Measurements from ENCODE around the gene ZBTB1.
"Not testable (repeated sequence)": the region's sequence is repeated elsewhere in the genome, so short reads cannot be mapped to it uniquely, and the experiment has no call there.

Gene ZBTB1

DNA sequence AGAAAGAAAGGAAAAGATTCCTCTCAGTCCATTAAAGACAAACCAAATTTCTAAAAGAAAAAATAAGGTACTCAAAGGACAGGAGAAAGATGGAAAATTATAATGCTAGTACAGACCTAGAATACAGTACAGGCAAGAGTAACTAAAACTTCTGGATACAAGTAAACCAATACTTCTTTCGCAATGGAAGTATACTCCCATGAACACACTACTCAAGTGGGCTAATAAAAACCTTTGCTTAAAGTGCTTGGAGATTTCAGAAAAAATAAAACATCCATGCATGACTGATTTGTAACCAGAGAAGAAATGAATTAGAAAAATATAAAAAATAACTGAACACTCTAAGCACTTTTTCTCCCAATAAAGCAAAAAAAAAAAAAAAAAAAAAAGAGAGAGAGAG is 4.5 kb upstream of the ZBTB1 start:
- no peak for DNase-seq (ENCODE audit: low read depth)

DNA sequence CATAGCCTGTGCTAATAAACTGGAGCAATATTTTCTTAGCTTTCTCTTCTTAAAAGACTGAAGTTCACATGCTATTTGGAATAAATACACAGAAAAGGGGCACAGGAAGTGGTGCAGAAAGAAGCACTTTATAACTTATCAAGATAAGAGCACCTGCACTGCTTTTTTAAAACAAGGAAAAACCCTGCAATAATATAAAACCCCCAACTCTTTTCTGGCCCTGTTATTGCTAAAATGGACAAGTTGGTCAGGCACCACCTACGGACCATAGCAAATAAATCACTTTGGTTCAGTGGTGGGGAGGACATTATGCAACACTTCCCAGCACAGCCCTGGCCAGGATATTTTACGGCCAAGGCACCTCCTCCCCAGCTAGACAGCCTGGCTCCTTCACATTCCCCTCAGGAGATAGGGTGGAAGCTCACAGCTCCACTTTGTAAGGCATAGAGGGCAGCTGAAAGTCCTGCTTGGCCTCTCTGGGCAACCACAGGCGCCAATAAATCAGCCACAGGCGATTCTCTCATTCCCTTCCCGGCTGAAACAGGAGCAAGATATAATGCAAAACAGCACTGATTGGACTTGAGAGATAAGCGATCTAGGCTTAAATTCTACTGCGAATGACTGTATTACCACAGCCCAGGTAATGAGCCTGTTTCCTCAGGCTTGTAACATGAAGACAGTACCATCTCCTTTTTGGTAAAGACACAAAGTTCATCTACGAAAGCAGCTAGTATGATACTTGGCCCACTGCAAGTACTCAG is 3.0 kb upstream of the ZBTB1 start:
- DNase-seq (ENCODE audit: low read depth): peak; percentile 75

DNA sequence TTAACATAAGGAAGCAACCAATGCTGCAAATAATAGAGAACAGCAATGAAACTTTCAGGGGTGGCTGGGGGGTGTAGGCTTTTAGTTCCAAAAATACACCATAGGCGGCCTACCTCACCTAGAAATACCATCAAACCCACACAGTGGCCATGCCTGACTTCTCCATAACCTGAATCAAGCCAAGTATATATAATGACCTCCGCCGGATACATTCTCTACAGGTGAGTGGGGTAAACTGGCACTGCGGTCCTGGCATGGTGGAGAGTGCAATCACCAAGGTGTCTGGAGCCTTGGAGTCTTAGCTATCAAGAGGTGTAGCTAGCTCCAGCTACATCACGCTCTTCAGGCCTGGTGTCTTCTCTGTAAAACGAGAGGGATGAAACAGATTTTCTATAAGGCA is 2.1 kb upstream of the ZBTB1 start:
- no peak for DNase-seq (ENCODE audit: low read depth)

DNA sequence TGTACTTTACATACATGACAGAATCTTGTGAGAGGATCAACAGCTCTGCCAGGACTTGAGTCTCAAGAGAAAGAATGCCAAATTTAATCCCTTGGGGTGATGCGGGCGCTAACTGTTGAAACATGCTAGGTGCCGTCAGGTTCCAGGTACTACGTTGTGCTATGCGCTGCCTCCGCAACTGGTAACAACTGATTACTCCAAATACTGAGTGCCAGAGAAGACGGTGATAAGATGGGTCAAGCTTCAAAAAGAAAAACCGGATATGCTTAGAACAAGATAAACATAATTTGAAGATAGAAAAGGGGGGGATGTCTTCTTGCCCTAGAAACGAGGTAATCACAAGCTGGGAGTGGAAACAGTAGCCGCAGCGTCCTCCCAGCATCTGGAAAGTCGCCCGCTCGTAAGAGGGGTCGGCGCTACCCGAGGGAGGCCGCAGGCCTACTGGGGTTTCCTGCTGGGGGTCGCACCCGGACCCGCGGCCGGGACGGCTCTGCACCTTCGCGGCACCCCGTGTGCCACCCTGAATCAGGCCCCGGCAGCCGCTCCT is 1.6 kb upstream of the ZBTB1 start:
- peak; percentile 38 for DNase-seq (ENCODE audit: low read depth)

DNA sequence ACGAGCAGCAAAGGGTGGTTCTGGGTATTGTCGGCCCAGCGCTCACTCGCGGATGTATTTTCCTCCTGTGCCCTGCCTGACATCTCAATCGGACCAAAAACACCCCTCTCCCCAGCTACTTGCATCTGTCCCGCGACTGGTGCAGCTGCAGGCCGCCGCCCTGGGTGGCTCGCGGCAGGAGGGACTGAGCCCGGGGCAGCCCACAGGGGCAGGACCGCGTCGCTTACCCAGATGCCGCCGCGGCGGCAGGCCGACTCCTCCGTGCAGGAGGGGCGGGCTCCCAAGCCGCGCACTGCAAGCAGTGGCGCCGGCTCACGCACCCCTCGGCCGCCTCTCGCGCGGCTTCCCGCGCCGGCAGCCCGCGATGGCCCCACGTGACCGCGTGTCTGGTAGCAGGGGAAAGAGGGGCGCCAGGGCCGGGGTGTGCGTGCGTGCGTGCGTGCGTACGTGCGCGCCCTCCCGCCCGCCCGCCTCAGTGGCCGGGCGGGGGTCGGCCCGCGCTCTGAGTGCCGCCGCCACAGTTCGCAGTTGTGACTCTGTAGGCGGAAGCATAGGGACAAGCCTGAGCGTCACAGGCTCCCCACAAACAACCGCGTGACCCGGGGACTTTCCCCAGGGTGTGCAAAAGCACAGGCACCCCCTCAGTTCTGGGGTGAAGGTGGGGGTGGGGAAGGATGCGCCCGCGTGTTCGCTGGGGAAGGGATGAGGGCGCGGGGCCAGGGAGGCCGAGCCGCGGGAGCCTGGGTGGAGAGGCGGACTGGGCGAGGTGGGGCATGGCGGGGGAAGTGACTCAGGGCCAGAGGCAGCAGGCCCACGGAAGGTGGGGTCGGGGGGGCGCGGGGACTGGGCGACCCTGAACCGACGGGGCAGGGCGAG is 898 bp upstream of the ZBTB1 start, which contains the start of gene ZBTB25:
ZBTB25 (minus strand) TSS at position 405 of the 876 bp plus-strand sequence. CDS start 13,305 bp downstream, outside the sequence.
- DNase-seq (ENCODE audit: low read depth): peak; percentile 94

DNA sequence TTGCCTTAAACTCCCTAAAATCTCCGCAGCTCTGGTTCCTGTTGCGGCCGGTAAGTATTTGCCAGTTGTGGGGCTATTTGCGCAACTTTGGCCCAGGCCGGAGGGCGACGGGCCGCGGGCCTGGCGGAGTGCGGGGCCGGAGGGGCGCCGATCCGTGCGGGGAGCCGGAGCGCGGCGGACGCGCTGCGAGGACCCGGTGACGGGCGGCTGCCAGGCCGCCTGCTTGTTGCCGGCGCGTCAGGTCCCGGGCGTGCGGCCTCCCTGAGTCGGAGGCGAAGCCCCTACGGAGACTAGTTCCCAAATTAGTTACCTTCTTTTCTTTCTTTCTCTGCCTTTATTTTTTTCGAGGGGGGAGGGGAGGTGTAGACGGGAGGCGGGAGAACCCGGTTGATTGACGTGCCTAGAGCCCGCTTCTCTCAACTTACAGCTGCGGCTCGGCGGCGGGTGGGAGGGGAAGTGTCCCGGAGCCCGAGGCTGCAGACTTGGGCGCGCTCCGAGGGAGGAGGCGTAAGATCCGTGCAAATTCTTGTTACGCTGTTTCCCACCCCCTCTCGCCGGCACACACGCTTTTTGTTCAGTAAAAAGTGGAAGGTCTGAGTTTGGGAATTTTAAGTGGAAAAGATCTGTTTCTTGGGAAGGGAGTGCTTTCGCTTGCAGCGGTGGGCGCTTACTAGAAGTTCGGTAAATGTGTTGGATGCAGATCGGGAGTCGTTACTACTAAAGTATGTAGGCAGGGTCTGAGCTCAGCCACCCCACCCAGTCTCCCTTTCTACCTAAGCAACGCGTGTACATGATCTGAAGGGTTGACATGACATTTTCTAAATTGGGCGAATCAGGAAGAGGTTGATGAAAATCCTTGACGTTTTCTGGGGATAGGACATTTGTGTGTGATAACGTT is 576 bp downstream of the ZBTB1 start:
- DNase-seq (ENCODE audit: low read depth): peak; percentile 92

DNA sequence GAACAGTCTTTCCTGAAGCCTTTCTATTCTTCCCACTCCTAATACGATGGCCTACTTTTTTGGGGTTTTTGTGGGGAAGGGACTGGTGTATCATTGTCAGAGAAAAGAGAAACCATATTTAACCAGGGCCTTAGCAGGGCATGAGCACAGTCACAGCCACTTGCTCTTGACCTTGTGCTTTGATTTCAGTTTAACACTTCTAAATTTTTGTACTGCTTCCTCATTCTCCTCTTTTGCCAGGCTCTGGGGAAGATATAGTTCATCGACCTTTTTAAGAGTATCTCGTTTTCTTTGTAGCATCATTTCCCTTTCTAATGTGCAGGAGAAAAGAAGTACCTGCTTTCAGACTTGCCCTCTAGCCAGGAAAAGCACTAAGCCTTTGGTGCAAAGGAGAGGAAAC is 2.2 kb downstream of the ZBTB1 start:
- DNase-seq (ENCODE audit: low read depth): peak; percentile 6

DNA sequence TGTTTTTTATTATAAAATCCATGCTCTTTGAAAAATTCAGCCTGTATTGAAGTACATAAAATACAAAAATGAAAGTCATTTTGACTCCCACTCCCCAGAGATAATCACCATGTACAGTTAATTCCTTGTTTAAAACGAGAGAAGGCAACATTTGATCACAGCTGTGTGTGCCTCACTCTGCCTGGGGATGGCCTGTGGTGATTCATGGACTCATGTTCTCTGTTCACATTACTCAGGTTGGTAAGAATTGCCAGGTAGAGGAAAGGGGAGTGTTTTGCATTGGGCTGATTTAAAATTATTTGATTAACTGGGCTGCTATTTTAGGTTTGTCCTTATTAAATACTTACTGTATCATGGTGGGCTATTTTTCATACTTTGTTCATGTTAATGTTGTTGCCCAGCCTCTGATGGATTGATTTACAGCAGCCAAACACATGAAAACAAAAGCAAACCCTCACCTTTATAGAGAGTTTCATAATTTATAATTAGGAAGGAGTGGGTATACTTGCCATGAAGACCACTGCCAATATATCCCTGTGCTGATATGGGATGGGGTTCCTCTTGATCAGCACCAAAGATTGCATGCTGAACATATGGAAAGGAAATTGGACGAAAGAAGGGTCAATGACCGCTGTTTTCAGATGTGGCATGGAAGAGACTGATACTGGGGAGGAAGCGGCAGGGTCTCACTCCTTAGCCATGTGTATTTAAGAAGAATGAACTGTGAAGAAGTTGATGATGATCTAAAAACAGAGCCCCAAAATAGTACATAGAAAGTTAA is 3.0 kb downstream of the ZBTB1 start:
- peak; percentile 55 for DNase-seq (ENCODE audit: low read depth)

DNA sequence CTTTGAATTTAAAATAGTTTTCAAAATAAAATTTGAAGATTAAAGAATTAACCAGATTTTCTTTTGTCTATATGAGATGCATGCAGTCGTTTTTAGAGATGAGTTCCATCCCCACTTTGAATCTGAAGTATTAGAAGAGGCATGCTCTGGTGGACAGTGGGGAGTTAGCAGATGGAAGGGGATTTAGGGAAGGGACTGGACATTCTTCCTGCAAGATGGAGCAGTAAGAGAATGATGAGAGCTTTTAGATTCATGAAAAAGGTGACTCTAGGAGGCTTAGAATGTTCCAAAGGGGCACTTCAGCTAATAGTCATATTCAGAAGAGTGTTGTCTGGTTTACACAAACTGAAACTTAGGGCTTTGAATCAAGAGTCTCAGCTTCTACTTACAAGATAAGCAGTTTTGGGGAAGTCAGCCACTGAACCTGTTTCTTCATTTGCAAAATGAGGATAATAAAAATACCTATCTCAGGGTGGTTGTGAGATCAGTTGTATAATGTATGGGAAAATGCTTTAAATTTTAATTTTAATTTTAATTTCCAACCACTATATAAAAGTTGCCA is 3.7 kb downstream of the ZBTB1 start:
- DNase-seq (ENCODE audit: low read depth): no peak

DNA sequence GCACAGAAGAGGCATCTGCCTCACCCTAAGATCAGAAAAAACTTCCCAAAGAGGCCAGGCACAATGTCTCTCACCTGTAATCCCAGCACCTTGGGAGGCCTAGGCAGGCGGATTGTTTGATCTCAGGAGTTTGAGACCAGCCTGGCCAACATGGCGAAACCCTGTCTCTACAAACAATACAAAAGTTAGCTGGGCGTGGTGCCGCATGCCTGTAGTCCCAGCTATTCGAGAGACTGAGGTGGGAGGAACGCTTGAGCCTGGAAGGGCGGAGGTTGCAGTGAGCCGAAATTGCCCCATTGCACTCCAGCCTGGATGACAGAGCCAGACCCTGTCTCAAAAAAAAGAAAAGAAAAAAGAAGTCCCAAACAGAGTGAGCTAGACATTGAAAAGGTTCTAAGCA is 4.5 kb downstream of the ZBTB1 start:
- no peak for DNase-seq (ENCODE audit: low read depth)

DNA sequence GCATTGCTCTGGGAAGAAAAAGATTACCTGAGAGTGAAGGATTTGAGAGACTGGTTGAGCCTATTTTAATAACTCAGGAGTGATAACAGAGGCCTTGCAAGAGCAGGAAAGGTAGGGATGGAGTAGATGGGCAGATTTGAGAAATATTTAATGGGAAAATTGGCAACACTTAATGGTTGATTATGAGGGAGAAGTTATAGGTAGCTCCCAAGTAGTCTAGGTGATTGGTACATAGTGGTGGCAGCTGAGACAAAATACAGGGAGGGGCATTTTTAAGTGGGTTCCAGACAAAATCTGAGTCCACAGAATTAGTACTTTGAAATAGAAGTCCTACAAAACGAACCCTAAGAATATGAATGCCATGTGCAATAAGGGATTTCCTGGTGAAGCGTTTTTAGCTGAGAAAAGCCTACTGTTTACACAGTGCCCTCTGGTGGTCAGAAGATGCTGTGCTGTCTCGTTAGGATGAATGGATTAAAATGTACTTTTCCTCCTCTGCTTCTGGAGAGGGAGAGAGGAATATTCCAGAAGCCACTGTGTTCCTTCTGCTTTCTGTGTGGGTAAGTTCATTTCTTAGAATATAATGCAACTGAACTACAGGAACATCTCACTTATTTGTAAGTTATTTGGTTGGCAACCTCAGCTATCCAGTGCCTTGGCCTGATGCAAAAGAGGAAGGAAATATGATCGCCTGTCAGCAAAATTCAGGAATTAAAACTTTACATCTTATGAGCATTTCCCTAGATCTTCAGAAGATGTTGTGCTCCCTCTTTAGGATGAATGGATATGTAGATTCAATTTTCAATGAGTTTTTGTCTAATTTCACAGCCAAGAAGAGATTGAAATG is 6.5 kb downstream of the ZBTB1 start:
- DNase-seq (ENCODE audit: low read depth): peak; percentile 82

DNA sequence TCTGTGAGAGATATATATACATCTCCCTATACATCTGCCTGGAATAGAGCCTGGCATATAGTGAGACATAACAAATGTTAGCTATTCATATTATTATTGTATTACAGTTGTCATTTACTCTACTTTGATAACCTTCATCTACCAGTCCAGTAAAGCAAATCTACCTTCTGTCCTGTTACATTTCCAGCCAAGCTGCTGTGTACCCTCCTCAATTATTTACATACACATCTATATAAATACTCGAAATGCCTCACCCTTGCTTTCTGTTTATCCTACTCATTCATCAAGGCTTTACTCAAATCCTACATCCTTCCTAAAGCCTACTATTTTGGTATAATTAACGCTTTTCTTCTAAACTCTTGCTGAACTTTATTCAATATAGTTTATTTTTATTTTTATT is 8.7 kb downstream of the ZBTB1 start:
- DNase-seq (ENCODE audit: low read depth): no peak

DNA sequence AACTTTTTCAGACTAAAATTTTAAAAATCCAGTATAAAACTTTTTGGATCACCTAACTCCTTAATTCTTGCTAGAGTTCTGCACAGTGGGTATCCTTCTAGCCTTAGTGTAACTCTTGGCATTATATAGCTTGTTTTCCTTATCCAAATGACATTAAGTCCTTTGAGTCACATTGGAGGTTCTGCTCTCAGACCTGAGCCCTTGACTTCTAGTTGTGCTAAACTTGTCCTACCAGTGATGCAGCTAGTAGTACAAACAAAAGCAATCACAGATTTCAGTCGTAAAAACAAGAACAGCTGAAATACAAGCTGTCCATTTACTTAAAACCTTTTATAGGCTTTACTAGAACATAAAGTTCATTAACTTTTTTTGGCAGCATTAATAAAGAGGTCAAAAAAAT is 10.5 kb downstream of the ZBTB1 start:
- no peak for DNase-seq (ENCODE audit: low read depth)

DNA sequence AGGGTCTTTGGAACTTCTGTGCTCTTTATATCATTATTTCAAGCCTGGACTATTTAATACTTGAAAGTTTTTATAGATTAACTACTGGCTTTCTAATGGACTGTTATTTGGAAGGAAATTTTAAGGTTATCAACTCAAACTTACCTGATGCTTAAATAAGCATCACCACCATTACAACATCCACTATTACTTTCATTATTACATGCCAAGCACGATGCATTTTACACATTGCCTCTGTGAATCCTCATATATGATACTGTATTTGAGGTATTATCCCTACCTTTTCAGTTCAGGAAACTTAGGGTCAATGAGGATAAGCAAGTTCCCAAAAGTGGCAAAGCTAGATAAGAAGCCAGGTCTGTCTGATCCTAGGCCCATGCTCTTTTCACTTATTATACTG is 12.4 kb downstream of the ZBTB1 start:
- no peak for DNase-seq (ENCODE audit: low read depth)

DNA sequence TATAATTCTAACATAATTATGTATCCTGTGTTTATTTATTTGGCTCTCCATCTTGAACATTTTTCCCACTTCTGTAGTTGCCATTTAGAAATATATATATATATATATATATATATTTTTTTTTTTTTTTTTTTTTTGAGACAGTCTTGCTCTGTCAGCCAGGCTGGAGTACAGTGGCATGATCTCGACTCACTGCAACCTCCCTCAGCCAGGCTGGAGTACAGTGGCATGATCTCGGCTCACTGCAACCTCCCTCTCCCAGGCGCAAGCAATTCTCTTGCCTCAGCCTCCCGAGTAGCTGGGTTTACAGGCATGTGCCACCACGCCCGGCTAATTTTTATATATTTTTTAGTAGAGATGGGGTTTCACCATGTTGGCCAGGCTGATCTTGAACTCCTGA is 13.1 kb downstream of the ZBTB1 start:
- not testable (repeated sequence) for DNase-seq (ENCODE audit: low read depth)

DNA sequence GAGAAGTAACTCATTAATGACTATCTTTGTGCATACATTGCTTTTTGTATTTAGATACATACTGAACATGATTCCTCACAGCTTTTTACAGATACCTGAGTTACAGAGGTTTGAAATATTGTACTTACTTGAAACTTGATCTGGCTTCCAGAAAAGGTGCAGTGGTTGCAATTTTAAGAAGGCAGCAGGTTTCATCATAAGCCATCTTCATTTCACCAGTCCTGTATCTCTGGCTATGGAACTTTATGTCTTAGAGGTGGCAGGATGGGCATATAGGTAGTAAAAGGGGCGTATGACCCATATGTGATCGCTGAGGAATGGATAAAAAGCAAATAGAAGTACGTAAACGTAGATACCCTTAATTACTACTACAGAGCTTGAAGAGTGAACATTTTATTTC is 13.7 kb downstream of the ZBTB1 start:
- DNase-seq (ENCODE audit: low read depth): no peak

DNA sequence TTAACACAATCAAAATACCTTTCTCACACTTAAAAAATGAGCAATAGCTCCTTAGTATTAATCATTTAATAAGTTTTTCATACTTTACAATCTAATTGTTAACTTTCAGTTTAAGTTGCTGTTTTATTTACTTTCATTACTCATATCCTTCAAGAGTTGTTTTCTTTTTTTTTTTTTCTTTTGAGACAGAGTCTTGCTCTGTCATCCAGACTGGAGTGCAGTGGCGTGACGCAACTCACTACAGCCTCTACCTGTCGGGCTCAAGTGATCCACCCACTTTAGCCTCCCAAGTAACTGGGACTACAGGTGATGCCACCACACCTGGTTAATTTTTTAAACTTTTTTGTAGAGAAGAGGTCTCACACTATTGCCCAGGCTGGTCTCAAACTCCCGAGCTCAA is 16.1 kb downstream of the ZBTB1 start:
- DNase-seq (ENCODE audit: low read depth): peak; percentile 23

DNA sequence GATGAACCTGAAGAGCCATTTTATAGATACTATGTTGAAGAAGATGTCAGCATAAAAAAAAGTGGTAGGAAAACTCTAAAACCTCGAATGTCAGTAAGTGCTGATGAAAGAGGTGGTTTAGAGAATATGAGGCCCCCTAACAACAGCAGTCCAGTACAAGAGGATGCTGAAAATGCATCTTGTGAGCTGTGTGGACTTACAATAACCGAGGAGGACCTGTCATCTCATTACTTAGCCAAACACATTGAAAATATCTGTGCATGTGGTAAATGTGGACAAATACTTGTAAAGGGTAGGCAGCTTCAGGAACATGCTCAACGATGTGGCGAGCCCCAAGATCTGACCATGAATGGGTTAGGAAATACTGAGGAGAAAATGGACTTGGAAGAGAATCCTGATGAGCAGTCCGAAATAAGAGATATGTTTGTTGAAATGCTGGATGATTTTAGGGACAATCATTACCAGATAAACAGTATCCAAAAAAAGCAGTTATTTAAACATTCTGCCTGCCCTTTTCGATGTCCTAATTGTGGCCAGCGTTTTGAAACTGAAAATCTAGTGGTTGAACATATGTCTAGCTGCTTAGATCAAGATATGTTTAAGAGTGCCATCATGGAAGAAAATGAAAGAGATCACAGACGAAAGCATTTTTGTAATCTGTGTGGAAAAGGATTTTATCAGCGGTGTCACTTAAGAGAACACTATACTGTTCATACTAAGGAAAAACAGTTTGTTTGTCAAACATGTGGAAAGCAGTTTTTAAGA is 18.2 kb downstream of the ZBTB1 start:
- DNase-seq (ENCODE audit: low read depth): no peak

DNA sequence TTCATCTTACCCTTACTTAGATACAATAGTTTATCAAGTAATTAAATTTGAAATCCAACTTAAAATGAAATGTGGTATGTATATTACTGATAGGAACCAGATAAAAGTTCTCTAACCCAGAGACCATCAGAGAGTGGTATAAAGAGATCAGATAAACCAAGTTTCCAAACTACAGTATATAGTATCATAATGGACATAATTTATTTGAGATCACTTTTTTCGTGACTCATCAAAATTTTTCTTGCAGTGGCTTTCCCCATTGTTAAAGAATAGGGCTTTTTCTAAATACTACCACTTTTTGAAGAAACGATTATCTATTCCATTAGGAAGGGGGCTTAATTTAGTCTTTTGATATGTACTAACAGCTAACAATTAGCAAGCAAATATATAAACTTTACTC is 20.8 kb downstream of the ZBTB1 start:
- no peak for DNase-seq (ENCODE audit: low read depth)
